Measurements from ENCODE around the gene CLDN34.

The CLDN34 gene

DNA sequence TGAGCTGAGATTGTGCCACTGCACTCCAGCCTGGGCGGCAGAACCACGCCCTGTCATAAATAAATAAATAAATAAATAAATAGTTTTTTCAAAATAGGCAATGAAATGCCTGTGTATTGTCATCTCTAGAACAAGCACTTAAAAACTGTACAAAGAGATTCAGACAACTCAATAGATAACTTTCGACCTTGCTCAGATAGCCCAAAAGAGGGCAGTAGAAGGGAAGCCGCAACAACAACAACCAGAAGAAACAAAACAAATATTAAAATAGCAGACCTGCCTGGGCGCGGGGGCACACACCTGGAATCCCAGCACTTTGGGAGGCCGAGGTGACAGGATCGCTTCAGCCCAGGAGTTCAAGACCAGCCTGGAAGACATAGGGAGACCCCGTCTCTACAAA is 9.4 kb upstream of the CLDN34 start:
- in situ Hi-C loops (cut with MboI; ENCODE audit: low sequenced_read_pairs, unreplicated experiment) = no loop called here
- TF ChIP-seq, protein P1, sequence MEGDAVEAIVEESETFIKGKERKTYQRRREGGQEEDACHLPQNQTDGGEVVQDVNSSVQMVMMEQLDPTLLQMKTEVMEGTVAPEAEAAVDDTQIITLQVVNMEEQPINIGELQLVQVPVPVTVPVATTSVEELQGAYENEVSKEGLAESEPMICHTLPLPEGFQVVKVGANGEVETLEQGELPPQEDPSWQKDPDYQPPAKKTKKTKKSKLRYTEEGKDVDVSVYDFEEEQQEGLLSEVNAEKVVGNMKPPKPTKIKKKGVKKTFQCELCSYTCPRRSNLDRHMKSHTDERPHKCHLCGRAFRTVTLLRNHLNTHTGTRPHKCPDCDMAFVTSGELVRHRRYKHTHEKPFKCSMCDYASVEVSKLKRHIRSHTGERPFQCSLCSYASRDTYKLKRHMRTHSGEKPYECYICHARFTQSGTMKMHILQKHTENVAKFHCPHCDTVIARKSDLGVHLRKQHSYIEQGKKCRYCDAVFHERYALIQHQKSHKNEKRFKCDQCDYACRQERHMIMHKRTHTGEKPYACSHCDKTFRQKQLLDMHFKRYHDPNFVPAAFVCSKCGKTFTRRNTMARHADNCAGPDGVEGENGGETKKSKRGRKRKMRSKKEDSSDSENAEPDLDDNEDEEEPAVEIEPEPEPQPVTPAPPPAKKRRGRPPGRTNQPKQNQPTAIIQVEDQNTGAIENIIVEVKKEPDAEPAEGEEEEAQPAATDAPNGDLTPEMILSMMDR (IDR thresholded peaks at IDR 0.05; ENCODE audit: borderline replicate concordance, control extremely low read depth, extremely low read depth, insufficient read depth, missing control alignments) = no peak
- DNase-seq (ENCODE audit: low spot score) = no peak

DNA sequence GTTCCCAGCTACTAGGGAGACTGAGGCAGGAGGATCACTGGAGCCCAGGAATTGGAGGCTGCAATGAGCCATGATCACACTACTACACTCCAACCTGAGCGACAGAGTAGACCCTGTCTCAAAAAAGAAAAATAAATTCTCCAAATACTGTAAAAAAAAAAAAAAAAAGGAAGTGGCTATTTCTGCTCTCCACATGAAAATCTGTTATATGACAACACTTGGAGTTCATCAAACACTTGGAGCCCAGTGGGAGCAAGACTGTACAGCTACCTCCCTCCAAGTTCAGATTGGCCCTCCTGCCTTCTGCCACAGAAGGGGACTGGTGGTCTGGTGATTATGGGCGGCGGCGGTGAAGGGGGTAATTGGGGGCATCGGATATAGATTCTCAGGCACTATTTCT is 9.0 kb upstream of the CLDN34 start:
- in situ Hi-C loops (cut with MboI; ENCODE audit: low sequenced_read_pairs, unreplicated experiment) = no loop called here
- TF ChIP-seq, protein P1 (IDR thresholded peaks at IDR 0.05; ENCODE audit: borderline replicate concordance, control extremely low read depth, extremely low read depth, insufficient read depth, missing control alignments) = no peak
- no peak for DNase-seq (ENCODE audit: low spot score)

DNA sequence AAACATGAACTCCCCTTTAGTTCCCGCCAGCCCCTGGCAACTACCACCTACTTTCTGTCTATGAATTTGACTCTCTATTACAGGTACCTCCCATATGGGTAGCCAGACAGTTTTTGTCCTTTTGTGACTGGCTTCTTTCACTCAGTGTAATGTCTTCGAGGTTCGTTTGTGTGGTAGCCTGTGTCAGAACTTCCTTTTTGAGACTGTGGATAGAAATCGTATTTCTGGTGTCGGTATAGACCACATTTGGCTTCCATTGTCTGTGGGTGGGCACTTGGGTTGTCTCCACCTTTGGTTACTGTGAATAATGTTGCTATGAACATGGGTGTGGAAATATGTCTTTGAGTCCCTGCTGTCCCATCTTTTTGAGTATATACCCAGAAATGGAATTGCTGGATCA is 5.4 kb upstream of the CLDN34 start:
- TF ChIP-seq, protein P1 (IDR thresholded peaks at IDR 0.05; ENCODE audit: borderline replicate concordance, control extremely low read depth, extremely low read depth, insufficient read depth, missing control alignments) = no peak
- in situ Hi-C loops (cut with MboI; ENCODE audit: low sequenced_read_pairs, unreplicated experiment) = no loop called here
- DNase-seq (ENCODE audit: low spot score) = no peak

DNA sequence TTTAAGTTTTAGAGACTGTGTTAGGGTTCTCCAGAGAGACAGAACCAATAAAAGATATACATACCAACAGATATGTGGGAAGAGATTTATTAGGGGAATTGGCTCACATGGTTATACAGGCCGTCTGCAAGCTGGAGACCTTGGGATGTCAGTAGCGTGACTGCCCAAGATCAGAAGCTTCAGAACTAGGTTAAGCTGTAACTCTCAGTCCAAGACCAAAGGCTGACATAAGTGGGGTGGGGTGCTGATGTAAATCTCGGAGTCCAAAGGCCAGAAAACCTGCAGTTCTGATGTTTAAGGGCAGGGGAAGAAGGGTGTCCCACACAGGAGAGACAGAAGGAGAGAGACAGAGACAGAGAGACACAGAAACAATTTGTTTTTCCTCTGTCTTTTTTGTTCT is 10.5 kb downstream of the CLDN34 start:
- in situ Hi-C loops (cut with MboI; ENCODE audit: low sequenced_read_pairs, unreplicated experiment) = no loop called here

DNA sequence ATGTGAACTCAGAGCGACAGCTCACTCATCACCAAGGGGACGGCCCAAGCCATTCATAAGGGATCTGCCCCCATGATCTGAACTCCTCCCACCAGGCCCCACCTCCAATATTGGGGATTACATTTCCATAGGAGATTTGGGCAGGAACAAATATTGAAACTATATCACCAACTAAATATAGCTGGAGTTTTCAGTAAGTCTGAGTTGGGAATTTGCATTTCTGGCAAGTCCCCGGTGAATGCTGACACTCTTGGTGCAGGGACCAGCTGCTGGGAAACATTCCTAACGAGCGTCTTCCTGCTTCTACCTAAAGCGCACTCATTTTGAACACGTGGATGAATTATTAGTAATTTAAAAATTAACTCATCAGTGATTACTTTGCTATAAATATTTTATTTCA is 13.2 kb downstream of the CLDN34 start:
- DNase-seq (ENCODE audit: low spot score) = no peak
- TF ChIP-seq, protein P1 (IDR thresholded peaks at IDR 0.05; ENCODE audit: borderline replicate concordance, control extremely low read depth, extremely low read depth, insufficient read depth, missing control alignments) = no peak
- in situ Hi-C loops (cut with MboI; ENCODE audit: low sequenced_read_pairs, unreplicated experiment) = loop anchor here (10.0 kb wide), 1 partner anchor 96 kb away; no protein-coding TSS in a partner anchor

More for the DNA sequence above, 10.5 kb downstream of the CLDN34 start:
- DNase-seq (ENCODE audit: low spot score) = no peak
- TF ChIP-seq, protein P1 (IDR thresholded peaks at IDR 0.05; ENCODE audit: borderline replicate concordance, control extremely low read depth, extremely low read depth, insufficient read depth, missing control alignments) = no peak

DNA sequence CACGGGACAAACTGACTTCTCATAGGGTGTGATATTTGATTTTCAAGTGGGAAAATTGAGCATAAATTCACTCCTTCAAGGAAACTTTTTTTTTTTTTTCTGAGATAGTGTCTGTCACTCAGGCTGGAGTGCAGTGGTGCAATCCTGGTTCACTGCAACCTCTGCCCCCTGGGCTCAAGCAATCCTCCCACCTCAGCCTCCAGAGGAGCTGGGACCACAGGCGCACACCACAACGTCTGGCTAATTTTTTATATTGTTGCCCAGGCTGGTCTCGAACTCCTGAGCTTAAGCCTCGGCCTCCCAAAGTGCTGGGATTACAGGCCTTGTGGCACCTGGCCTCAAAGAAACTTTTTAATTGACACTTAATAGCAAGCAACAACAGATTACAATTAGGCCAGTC is 13.8 kb downstream of the CLDN34 start:
- no peak for DNase-seq (ENCODE audit: low spot score)
- TF ChIP-seq, protein P1 (IDR thresholded peaks at IDR 0.05; ENCODE audit: borderline replicate concordance, control extremely low read depth, extremely low read depth, insufficient read depth, missing control alignments) = no peak
- in situ Hi-C loops (cut with MboI; ENCODE audit: low sequenced_read_pairs, unreplicated experiment) = loop anchor here (10.0 kb wide), 1 partner anchor 96 kb away; no protein-coding TSS in a partner anchor

DNA sequence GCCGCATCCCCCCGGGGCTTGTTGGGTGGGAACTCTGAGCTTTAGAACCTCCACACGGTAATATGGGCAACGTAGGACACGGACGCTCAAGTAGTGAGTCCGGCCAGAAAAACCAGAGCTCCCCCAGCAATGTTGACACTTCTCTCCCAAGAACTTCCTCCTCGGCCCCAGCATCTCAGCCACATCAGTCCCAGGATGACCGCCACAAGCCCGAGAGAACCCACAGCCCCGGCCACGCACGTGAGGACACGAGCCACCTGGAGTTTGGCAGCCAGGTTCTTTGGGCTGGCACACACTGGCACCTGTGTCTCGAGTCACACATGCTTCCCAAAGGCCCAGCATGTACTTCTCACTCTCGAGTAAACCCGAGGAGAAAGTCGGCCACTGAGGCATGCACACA is 16.3 kb downstream of the CLDN34 start:
- in situ Hi-C loops (cut with MboI; ENCODE audit: low sequenced_read_pairs, unreplicated experiment) = loop anchor here (10.0 kb wide), 1 partner anchor 99 kb away; no protein-coding TSS in a partner anchor
- TF ChIP-seq, protein P1 (IDR thresholded peaks at IDR 0.05; ENCODE audit: borderline replicate concordance, control extremely low read depth, extremely low read depth, insufficient read depth, missing control alignments) = no peak
- no peak for DNase-seq (ENCODE audit: low spot score)
